Measurements from ENCODE around the gene SPECC1.
"Not testable (repeated sequence)": the region's sequence is repeated elsewhere in the genome, so short reads cannot be mapped to it uniquely, and the experiment has no call there.

Gene SPECC1

GRCh38 chr17:20010936-20011335 lies 1.8 kb downstream of the SPECC1 start:
- no peak overlapping the region for H3K9ac ChIP-seq (ENCODE audit: insufficient read length, low read depth)
- TF ChIP-seq SUZ12 (IDR thresholded peaks at IDR 0.05; ENCODE audit: extremely low read depth, insufficient read depth, insufficient read length) (no peak), ZNF274 (IDR thresholded peaks at IDR 0.05; ENCODE audit: low read depth, low read length) (no peak), YY1 (IDR thresholded peaks at IDR 0.05; ENCODE audit: insufficient read depth, insufficient read length) (no peak)
- no peaks in the 10 kb centered on the region for H3K4me1 ChIP-seq (ENCODE audit: insufficient read depth, insufficient read length)
- no peaks in the 10 kb centered on the region for H3K36me3 ChIP-seq (ENCODE audit: insufficient read depth, insufficient read length, low read length)
- H3K4me3 ChIP-seq (ENCODE audit: insufficient read length, low read depth) = no peak overlapping the region
- H3K9me3 ChIP-seq (ENCODE audit: insufficient read depth, low read length) = no peaks in the 10 kb centered on the region; the same call in 1 of the 2 replicates
- no peak for DNase-seq (ENCODE audit: low read depth, low spot score)
- peaks cover 44% of the 10 kb centered on the region for H3K27me3 ChIP-seq (ENCODE audit: insufficient read depth, insufficient read length)

GRCh38 chr17:20012017-20012536 lies 2.9 kb downstream of the SPECC1 start:
- Histone ChIP-seq H3K36me3 (ENCODE audit: insufficient read depth, insufficient read length, low read length) (no peaks in the 10 kb centered on the region), H3K9me3 (ENCODE audit: insufficient read depth, low read length) (no peaks in the 10 kb centered on the region; the same call in 1 of the 2 replicates), H3K9ac (ENCODE audit: insufficient read length, low read depth) (no peak overlapping the region), H3K27me3 (ENCODE audit: insufficient read depth, insufficient read length) (peaks cover 44% of the 10 kb centered on the region), H3K4me3 (ENCODE audit: insufficient read length, low read depth) (no peak overlapping the region), H3K4me1 (ENCODE audit: insufficient read depth, insufficient read length) (no peaks in the 10 kb centered on the region)
- no peak for DNase-seq (ENCODE audit: low read depth, low spot score)
- TF ChIP-seq YY1 (IDR thresholded peaks at IDR 0.05; ENCODE audit: insufficient read depth, insufficient read length) (no peak), SUZ12 (IDR thresholded peaks at IDR 0.05; ENCODE audit: extremely low read depth, insufficient read depth, insufficient read length) (no peak), ZNF274 (IDR thresholded peaks at IDR 0.05; ENCODE audit: low read depth, low read length) (no peak)

GRCh38 chr17:20016475-20016992 lies 7.4 kb downstream of the SPECC1 start:
- H3K4me3 ChIP-seq (ENCODE audit: insufficient read length, low read depth); H3K9me3 ChIP-seq (ENCODE audit: insufficient read depth, low read length); H3K36me3 ChIP-seq (ENCODE audit: insufficient read depth, insufficient read length, low read length); H3K27me3 ChIP-seq (ENCODE audit: insufficient read depth, insufficient read length); H3K4me1 ChIP-seq (ENCODE audit: insufficient read depth, insufficient read length); H3K9ac ChIP-seq (ENCODE audit: insufficient read length, low read depth); DNase-seq (ENCODE audit: low read depth, low spot score): not testable (repeated sequence)

- no peaks in the 10 kb centered on the region for H3K9me3 ChIP-seq (ENCODE audit: insufficient read depth, low read length)
- H3K9ac ChIP-seq (ENCODE audit: insufficient read length, low read depth) = no peak overlapping the region
- no peak for DNase-seq (ENCODE audit: low read depth, low spot score)
- no peaks in the 10 kb centered on the region for H3K36me3 ChIP-seq (ENCODE audit: insufficient read depth, insufficient read length, low read length)
- no peak for TF ChIP-seq YY1 (IDR thresholded peaks at IDR 0.05; ENCODE audit: insufficient read depth, insufficient read length)
- TF ChIP-seq ZNF274 (IDR thresholded peaks at IDR 0.05; ENCODE audit: low read depth, low read length) = no peak
- TF ChIP-seq SUZ12 (IDR thresholded peaks at IDR 0.05; ENCODE audit: extremely low read depth, insufficient read depth, insufficient read length) = no peak
- no peak overlapping the region for H3K4me3 ChIP-seq (ENCODE audit: insufficient read length, low read depth)
- no peaks in the 10 kb centered on the region for H3K27me3 ChIP-seq (ENCODE audit: insufficient read depth, insufficient read length)
- H3K4me1 ChIP-seq (ENCODE audit: insufficient read depth, insufficient read length) = no peaks in the 10 kb centered on the region
Measured at GRCh38 chr17:20022701-20023100, 13.5 kb downstream of the SPECC1 start.

GRCh38 chr17:20026960-20027359 lies 17.8 kb downstream of the SPECC1 start:
- no peaks in the 10 kb centered on the region for H3K36me3 ChIP-seq (ENCODE audit: insufficient read depth, insufficient read length, low read length)
- H3K4me3 ChIP-seq (ENCODE audit: insufficient read length, low read depth) = no peak overlapping the region
- H3K9ac ChIP-seq (ENCODE audit: insufficient read length, low read depth) = no peak overlapping the region
- no peaks in the 10 kb centered on the region for H3K27me3 ChIP-seq (ENCODE audit: insufficient read depth, insufficient read length)
- H3K4me1 ChIP-seq (ENCODE audit: insufficient read depth, insufficient read length) = no peaks in the 10 kb centered on the region
- no peak for TF ChIP-seq ZNF274 (IDR thresholded peaks at IDR 0.05; ENCODE audit: low read depth, low read length)
- no peak for TF ChIP-seq YY1 (IDR thresholded peaks at IDR 0.05; ENCODE audit: insufficient read depth, insufficient read length)
- TF ChIP-seq SUZ12 (IDR thresholded peaks at IDR 0.05; ENCODE audit: extremely low read depth, insufficient read depth, insufficient read length) = no peak
- H3K9me3 ChIP-seq (ENCODE audit: insufficient read depth, low read length) = no peaks in the 10 kb centered on the region
- no peak for DNase-seq (ENCODE audit: low read depth, low spot score)

- DNase-seq (ENCODE audit: low read depth, low spot score) = no peak
- Histone ChIP-seq H3K4me3 (ENCODE audit: insufficient read length, low read depth) (no peak overlapping the region), H3K4me1 (ENCODE audit: insufficient read depth, insufficient read length) (no peaks in the 10 kb centered on the region), H3K27me3 (ENCODE audit: insufficient read depth, insufficient read length) (no peaks in the 10 kb centered on the region), H3K9ac (ENCODE audit: insufficient read length, low read depth) (no peak overlapping the region), H3K36me3 (ENCODE audit: insufficient read depth, insufficient read length, low read length) (no peaks in the 10 kb centered on the region), H3K9me3 (ENCODE audit: insufficient read depth, low read length) (no peaks in the 10 kb centered on the region)
- TF ChIP-seq ZNF274 (IDR thresholded peaks at IDR 0.05; ENCODE audit: low read depth, low read length) (no peak), YY1 (IDR thresholded peaks at IDR 0.05; ENCODE audit: insufficient read depth, insufficient read length) (no peak), SUZ12 (IDR thresholded peaks at IDR 0.05; ENCODE audit: extremely low read depth, insufficient read depth, insufficient read length) (no peak)
Measured at GRCh38 chr17:20028443-20028842, 19.3 kb downstream of the SPECC1 start.

GRCh38 chr17:20032636-20033035 lies 23.5 kb downstream of the SPECC1 start:
- no peaks in the 10 kb centered on the region for H3K4me1 ChIP-seq (ENCODE audit: insufficient read depth, insufficient read length)

More at GRCh38 chr17:20032636-20033035, 23.5 kb downstream of the SPECC1 start:
- Histone ChIP-seq H3K9me3 (ENCODE audit: insufficient read depth, low read length) (no peaks in the 10 kb centered on the region), H3K9ac (ENCODE audit: insufficient read length, low read depth) (no peak overlapping the region), H3K27me3 (ENCODE audit: insufficient read depth, insufficient read length) (no peaks in the 10 kb centered on the region), H3K4me3 (ENCODE audit: insufficient read length, low read depth) (no peak overlapping the region), H3K36me3 (ENCODE audit: insufficient read depth, insufficient read length, low read length) (no peaks in the 10 kb centered on the region)
- TF ChIP-seq YY1 (IDR thresholded peaks at IDR 0.05; ENCODE audit: insufficient read depth, insufficient read length) (no peak), SUZ12 (IDR thresholded peaks at IDR 0.05; ENCODE audit: extremely low read depth, insufficient read depth, insufficient read length) (no peak), ZNF274 (IDR thresholded peaks at IDR 0.05; ENCODE audit: low read depth, low read length) (no peak)
- no peak for DNase-seq (ENCODE audit: low read depth, low spot score)

Measured in NT2/D1 (cell line).